Measurements from ENCODE around the gene KEL. TPM values are rescaled to one million over a fixed set of nuclear protein-coding genes. Genes with fewer than 3 reads are reported as not detected.

The KEL gene
- total and polyA plus RNA-seq, 2 donors (not counting 3 experiments of a cell fraction or from before 2014, with no cell fraction given) = 0.30 to 1.2 TPM

DNA sequence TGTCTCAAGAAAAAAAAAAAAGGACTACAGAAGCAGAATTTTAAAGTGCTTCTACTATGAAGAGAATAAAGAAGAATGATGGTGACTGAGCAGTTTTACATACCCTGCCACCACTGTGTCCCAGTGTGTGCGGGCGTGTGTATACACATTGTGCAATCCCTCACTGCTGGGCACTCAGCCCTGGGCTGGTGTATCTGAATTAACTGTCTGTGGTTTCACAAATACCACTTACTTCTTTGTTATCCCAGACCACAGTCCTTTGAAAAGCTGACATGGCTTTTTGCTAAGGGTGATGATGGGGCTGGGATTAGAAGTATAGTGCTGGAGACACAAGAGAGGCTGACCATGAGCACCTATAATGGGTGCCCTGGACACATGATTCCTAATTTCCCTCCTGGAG lies 55.5 kb downstream of the KEL start:
- intact Hi-C loops (cut with micrococcal nuclease) = no loop called here
- Histone ChIP-seq H3K79me2 (ENCODE audit: control insufficient read depth, insufficient read depth, low read length) (no peaks in the 10 kb centered on the region), H3K4me3 (replicated peaks in 1 of 3; ENCODE audit: insufficient read depth in 1 of 3, low read depth in 1 of 3, low read length in 3 of 3) (no peak overlapping the region), H3K36me3 (ENCODE audit: control insufficient read depth in 2 of 2, extremely low read depth in 1 of 2, insufficient read depth in 2 of 2, low read length in 2 of 2) (no peaks in the 10 kb centered on the region), H3K9ac (replicated peaks; ENCODE audit: extremely low read depth, insufficient read depth, low read length) (no peak overlapping the region), H2AFZ (ENCODE audit: low read depth, low read length) (no peak overlapping the region), H3K9me3 (replicated peaks; ENCODE audit: control insufficient read depth, insufficient read depth, low read length) (no peaks in the 10 kb centered on the region), H4K20me1 (replicated peaks; ENCODE audit: control insufficient read depth, extremely low read depth, insufficient read depth, low read length) (no peaks in the 10 kb centered on the region), H3K27ac (ENCODE audit: insufficient read depth, low read depth, low read length) (no peak overlapping the region), H3K9me1 (replicated peaks; ENCODE audit: control insufficient read depth, extremely low read depth, insufficient read depth, low read length) (no peaks in the 10 kb centered on the region), H3K4me1 (ENCODE audit: control insufficient read depth, extremely low read depth, insufficient read depth, low read length) (no peaks in the 10 kb centered on the region), H3K4me2 (ENCODE audit: insufficient read depth, low read length) (no peak overlapping the region), H3K27me3 (ENCODE audit: control insufficient read depth in 2 of 2, insufficient read depth in 2 of 2, low read length in 2 of 2) (no peaks in the 10 kb centered on the region)
- TF ChIP-seq MAX (IDR thresholded peaks at IDR 0.05; ENCODE audit: insufficient read depth, insufficient read length) (no peak), JUN (IDR thresholded peaks at IDR 0.05; ENCODE audit: borderline replicate concordance, insufficient read depth, insufficient read length, low read depth) (no peak), POLR2AphosphoS5 (IDR thresholded peaks at IDR 0.05; ENCODE audit: insufficient read depth, low read depth, low read length) (no peak)
- DNase-seq (ENCODE audit: low read depth, low spot score) (no peak), FAIRE-seq (no peak)
- BruUV-seq (replicated peaks) = no TSS peak
- dilution Hi-C loops (cut with MboI; ENCODE audit: extremely low pct_ligation_motif_present, low sequenced_read_pairs) = no loop called here
- CTCF ChIA-PET = no interaction called here
- POLR2A ChIA-PET = no interaction called here

- no peak overlapping the region for H3K4me2 ChIP-seq (ENCODE audit: insufficient read depth, low read length)
- no peak overlapping the region for H3K9ac ChIP-seq (replicated peaks; ENCODE audit: extremely low read depth, insufficient read depth, low read length)
- no peaks in the 10 kb centered on the region for H4K20me1 ChIP-seq (replicated peaks; ENCODE audit: control insufficient read depth, extremely low read depth, insufficient read depth, low read length)
- no peaks in the 10 kb centered on the region for H3K9me1 ChIP-seq (replicated peaks; ENCODE audit: control insufficient read depth, extremely low read depth, insufficient read depth, low read length)
- no peak for DNase-seq (ENCODE audit: low read depth, low spot score)
- POLR2A ChIA-PET = no interaction called here
- H3K27ac ChIP-seq (ENCODE audit: insufficient read depth, low read depth, low read length) = no peak overlapping the region
- intact Hi-C loops (cut with micrococcal nuclease) (no loop called here), dilution Hi-C loops (cut with MboI; ENCODE audit: extremely low pct_ligation_motif_present, low sequenced_read_pairs) (no loop called here)
- BruUV-seq (replicated peaks) = no TSS peak
- no peaks in the 10 kb centered on the region for H3K79me2 ChIP-seq (ENCODE audit: control insufficient read depth, insufficient read depth, low read length)
- no peak overlapping the region for H2AFZ ChIP-seq (ENCODE audit: low read depth, low read length)
- H3K4me1 ChIP-seq (ENCODE audit: control insufficient read depth, extremely low read depth, insufficient read depth, low read length) = no peaks in the 10 kb centered on the region
- no peaks in the 10 kb centered on the region for H3K9me3 ChIP-seq (replicated peaks; ENCODE audit: control insufficient read depth, insufficient read depth, low read length)
- no peaks in the 10 kb centered on the region for H3K27me3 ChIP-seq (ENCODE audit: control insufficient read depth in 2 of 2, insufficient read depth in 2 of 2, low read length in 2 of 2)
- CTCF ChIA-PET = no interaction called here
- H3K36me3 ChIP-seq (ENCODE audit: control insufficient read depth in 2 of 2, extremely low read depth in 1 of 2, insufficient read depth in 2 of 2, low read length in 2 of 2) = no peaks in the 10 kb centered on the region
- TF ChIP-seq MAX (IDR thresholded peaks at IDR 0.05; ENCODE audit: insufficient read depth, insufficient read length) (no peak), EZH2 (IDR thresholded peaks at IDR 0.05; ENCODE audit: borderline replicate concordance, low read depth, low read length, severe bottlenecking) (no peak), POLR2AphosphoS5 (IDR thresholded peaks at IDR 0.05; ENCODE audit: insufficient read depth, low read depth, low read length) (no peak), JUN (IDR thresholded peaks at IDR 0.05; ENCODE audit: borderline replicate concordance, insufficient read depth, insufficient read length, low read depth) (no peak), POLR2A (IDR thresholded peaks at IDR 0.05; ENCODE audit: low read depth, low read length) (no peak), FOS (IDR thresholded peaks at IDR 0.05; ENCODE audit: borderline replicate concordance, insufficient read depth, low read length) (no peak), CTCF (IDR thresholded peaks at IDR 0.05; ENCODE audit: extremely low read depth in 1 of 2, insufficient read depth in 1 of 2, low read depth in 1 of 2, low read length in 2 of 2) (no peak), MYC (IDR thresholded peaks at IDR 0.05; ENCODE audit: low read depth, low read length) (no peak), GATA2 (IDR thresholded peaks at IDR 0.05; ENCODE audit: insufficient read depth, insufficient read length, low read depth, low read length) (no peak)
- FAIRE-seq = no peak
- no peak overlapping the region for H3K4me3 ChIP-seq (replicated peaks in 1 of 3; ENCODE audit: insufficient read depth in 1 of 3, low read depth in 1 of 3, low read length in 3 of 3)
Measured at GRCh38 chr7:142905759-142906158, 56.4 kb downstream of the KEL start.
